Fibroblast of pulmonary artery (primary cell): ENCODE results near the gene DOCK8.

Experiments used
- DNase-seq: peaks from one replicate; pipeline ENCODE4 v3.0.0-alpha.2; 2010; ENCODE audit warnings: low read depth
- H3K4me3 ChIP-seq: replicated peaks from 2 replicates; pipeline ENCODE4 v1.5.1; 2011; ENCODE audit warnings: low read depth, mild to moderate bottlenecking, control low read depth, low read length, moderate library complexity
- CTCF ChIP-seq: IDR thresholded peaks from 2 replicates; pipeline ENCODE4 v1.5.1; 2011; ENCODE audit warnings: mild to moderate bottlenecking, control low read depth, low read length, inconsistent platforms; ENCODE audit errors: missing control alignments

Gene DOCK8

GRCh38 chr9:374736-375135 is 160.1 kb downstream of the DOCK8 start:
- DNase-seq: no peak
- no peak overlapping the region for H3K4me3 ChIP-seq
- no peak for TF ChIP-seq CTCF

- no peak for DNase-seq
Measured at GRCh38 chr9:376115-376514, 161.4 kb downstream of the DOCK8 start.

GRCh38 chr9:378263-378662 is 163.6 kb downstream of the DOCK8 start:
- DNase-seq: no peak
- no peak overlapping the region for H3K4me3 ChIP-seq
- no peak for TF ChIP-seq CTCF

More at GRCh38 chr9:376115-376514, 161.4 kb downstream of the DOCK8 start:
- TF ChIP-seq CTCF: no peak
- H3K4me3 ChIP-seq: no peak overlapping the region

- no peak for TF ChIP-seq CTCF
- no peak overlapping the region for H3K4me3 ChIP-seq
- DNase-seq: no peak
Measured at GRCh38 chr9:382383-382782, 167.7 kb downstream of the DOCK8 start.

GRCh38 chr9:385818-386398 is 171.2 kb downstream of the DOCK8 start:
- peak; percentile 76 for DNase-seq
- peak; percentile 95 for TF ChIP-seq CTCF

GRCh38 chr9:389159-389558 is 174.5 kb downstream of the DOCK8 start:
- no peak for TF ChIP-seq CTCF
- no peak for DNase-seq
- no peak overlapping the region for H3K4me3 ChIP-seq

More at GRCh38 chr9:385818-386398, 171.2 kb downstream of the DOCK8 start:
- H3K4me3 ChIP-seq: no peak overlapping the region

GRCh38 chr9:389758-390157 is 175.1 kb downstream of the DOCK8 start:
- no peak for TF ChIP-seq CTCF
- no peak overlapping the region for H3K4me3 ChIP-seq
- peak; percentile 6 for DNase-seq
